D721Med (cell line): Measurements from ENCODE around the gene NEDD4L.

Experiments
- DNase-seq: peaks from one replicate; pipeline ENCODE4 v3.0.0; 2011; ENCODE audit warnings: low spot score; ENCODE audit not compliant: insufficient read length
- FAIRE-seq: peaks from 2 replicates; lab custom pipeline; 2011; peaks lifted over from hg19 to GRCh38; lab: Jason Lieb, UNC
- CTCF ChIP-seq: IDR thresholded peaks from 2 replicates; pipeline ENCODE4 v1.5.1; 2012; ENCODE audit warnings: mild to moderate bottlenecking, control low read depth; ENCODE audit not compliant: insufficient read depth; ENCODE audit errors: missing control alignments

The NEDD4L gene

GRCh38 chr18:58249712-58250111, 205.7 kb downstream of the NEDD4L start:
- DNase-seq: no peak
- TF ChIP-seq CTCF: no peak
- FAIRE-seq: peak; percentile 99

GRCh38 chr18:58251416-58251815, 207.4 kb downstream of the NEDD4L start:
- no peak for FAIRE-seq
- no peak for TF ChIP-seq CTCF
- DNase-seq: no peak

GRCh38 chr18:58252166-58252565, 208.1 kb downstream of the NEDD4L start:
- FAIRE-seq: peak; percentile 100
- DNase-seq: no peak
- no peak for TF ChIP-seq CTCF

GRCh38 chr18:58253318-58253717, 209.3 kb downstream of the NEDD4L start:
- FAIRE-seq: peak; percentile 100
- DNase-seq: no peak
- TF ChIP-seq CTCF: no peak

GRCh38 chr18:58253871-58254270, 209.8 kb downstream of the NEDD4L start:
- no peak for TF ChIP-seq CTCF
- FAIRE-seq (no peak), DNase-seq (no peak)

- no peak for TF ChIP-seq CTCF
- FAIRE-seq: no peak
- no peak for DNase-seq
Observed at GRCh38 chr18:58254873-58255511, 211.0 kb downstream of the NEDD4L start.

- TF ChIP-seq CTCF: no peak
- no peak for DNase-seq
- FAIRE-seq: no peak
Observed at GRCh38 chr18:58255701-58256311, 211.8 kb downstream of the NEDD4L start.
